Spleen (tissue), 11 donors: ENCODE data around the gene AHRR. TPM values are rescaled to one million over a fixed set of nuclear protein-coding genes. Genes with fewer than 3 reads are reported as not detected.

Experiments
- DNase-seq: peaks from one replicate; pipeline ENCODE4 v3.0.0-alpha.2; 2020
- H3K27ac ChIP-seq, 8 donors: fragments of 200-600 bp; sonication (generic) in 7 of 8; 1 replicate in 4 of 8; 2 replicates in 4 of 8; pipeline versions ENCODE4 v1.5.0 to v1.8.0; 2016 to 2021; ENCODE audit warnings: inconsistent platforms in 4 of 8, mild to moderate bottlenecking in 4 of 8, moderate library complexity in 1 of 8
- H3K27me3 ChIP-seq, 7 donors: fragments of 200-600 bp; sonication (generic) in 6 of 7; replicated peaks in 1 of 7; 1 replicate in 4 of 7; 2 replicates in 3 of 7; pipeline versions ENCODE4 v1.5.0 to v1.8.0; 2016 to 2021; ENCODE audit warnings: inconsistent platforms in 3 of 7, mild to moderate bottlenecking in 1 of 7
- H3K36me3 ChIP-seq, 6 donors: fragments of 200-600 bp; sonication (generic) in 5 of 6; 1 replicate in 4 of 6; 2 replicates in 2 of 6; pipeline versions ENCODE4 v1.5.0 to v1.8.0; 2016 to 2021; ENCODE audit warnings: inconsistent platforms in 2 of 6
- H3K4me1 ChIP-seq, 6 donors: fragments of 200-600 bp; sonication (generic) in 5 of 6; 1 replicate in 3 of 6; 2 replicates in 3 of 6; pipeline versions ENCODE4 v1.5.0 to v1.8.0; 2016 to 2021; ENCODE audit warnings: inconsistent platforms in 3 of 6
- H3K4me3 ChIP-seq, 8 donors: fragments of 200-600 bp; sonication (generic) in 7 of 8; 1 replicate in 4 of 8; 2 replicates in 4 of 8; pipeline versions ENCODE4 v1.5.0 to v1.8.0; 2016 to 2021; ENCODE audit warnings: inconsistent platforms in 4 of 8, mild to moderate bottlenecking in 4 of 8, moderate library complexity in 2 of 8
- H3K9me3 ChIP-seq, 8 donors: fragments of 200-600 bp; sonication (generic) in 7 of 8; 1 replicate in 4 of 8; 2 replicates in 4 of 8; pipeline versions ENCODE4 v1.5.0 to v1.8.0; 2016 to 2021; ENCODE audit warnings: inconsistent platforms in 4 of 8
- POLR2A ChIP-seq, 3 donors: fragments of 450-650 bp; IDR thresholded peaks; one replicate each; pipeline ENCODE4 v1.5.1; 2017; ENCODE audit warnings: antibody characterized with exemption in 3 of 3, mild to moderate bottlenecking in 1 of 3
- POLR2AphosphoS5 ChIP-seq, 3 donors: sonication (generic); formaldehyde crosslinking; IDR thresholded peaks; one replicate each; pipeline ENCODE4 v1.5.1; 2017; ENCODE audit warnings: antibody characterized with exemption in 3 of 3
- WGBS, 5 donors: extraction: QIAGEN DNeasy Blood & Tissue Kit in 3 of 5; methylation state at CpG; one replicate each; pipeline versions ENCODE4 v1.1.5 to v1.1.7; 2013 to 2018; 5-methylcytosine and 5-hydroxymethylcytosine counted together
- intact Hi-C: fragments of 100-400 bp; cut with DNase I; formaldehyde crosslinking; loops from one replicate; pipeline ENCODE4 v1.15.0; 2023; ENCODE audit warnings: low total_unique reads
- polyA plus RNA-seq, 3 donors: library from polyadenylated mRNA; stranded (reverse); fragments of 200-250 nt; gene quantifications; one replicate each; pipeline ENCODE4 v1.2.1, GENCODE V29; 2013
- total RNA-seq, 7 donors: library from RNA; depleted of rRNA in 3 of 7; stranded (reverse); fragments of >200 nt in 3 of 7; fragmentation: NEBNext Ultra II Directional in 4 of 7; extraction: Animal tissue kit (Norgen Biotek cat#: 25700) in 4 of 7; gene quantifications; one replicate each; pipeline versions ENCODE4 v1.1.0 to v1.2.1, GENCODE V29; 2016 to 2021
- TF ChIP-seq, protein P1 (sequence below), 11 experiments: fragments of 200-600 bp in 7 of 11; fragments of 450-650 bp in 4 of 11; sonication (generic) in 4 of 11; IDR thresholded peaks in 8 of 11; conservative IDR thresholded peaks in 3 of 11; 1 replicate in 7 of 11; 2 replicates in 4 of 11; pipeline versions ENCODE4 v1.4.0 to v1.8.0; 2016 to 2021; ENCODE audit warnings: antibody characterized with exemption in 11 of 11, inconsistent platforms in 4 of 11, mild to moderate bottlenecking in 1 of 11
- donor health status: healthy with polysubstance abuse.
- donor health status: DM: no; HTN: no; CAD: no; lungs with moderate emphysema.
- donor health status: DM: no; HTN: no; CAD: no.
- donor health status: Bipolar disorder and iron deficiency.
- donor health status: healthy.
- donor health status: DM: no; HTN: no; CAD: no.
- donor health status: DM: yes; HTN: yes; CAD: no.

The AHRR gene
- total and polyA plus RNA-seq, 10 donors = 0.96 to 28.5 (median 13.2) TPM

DNA sequence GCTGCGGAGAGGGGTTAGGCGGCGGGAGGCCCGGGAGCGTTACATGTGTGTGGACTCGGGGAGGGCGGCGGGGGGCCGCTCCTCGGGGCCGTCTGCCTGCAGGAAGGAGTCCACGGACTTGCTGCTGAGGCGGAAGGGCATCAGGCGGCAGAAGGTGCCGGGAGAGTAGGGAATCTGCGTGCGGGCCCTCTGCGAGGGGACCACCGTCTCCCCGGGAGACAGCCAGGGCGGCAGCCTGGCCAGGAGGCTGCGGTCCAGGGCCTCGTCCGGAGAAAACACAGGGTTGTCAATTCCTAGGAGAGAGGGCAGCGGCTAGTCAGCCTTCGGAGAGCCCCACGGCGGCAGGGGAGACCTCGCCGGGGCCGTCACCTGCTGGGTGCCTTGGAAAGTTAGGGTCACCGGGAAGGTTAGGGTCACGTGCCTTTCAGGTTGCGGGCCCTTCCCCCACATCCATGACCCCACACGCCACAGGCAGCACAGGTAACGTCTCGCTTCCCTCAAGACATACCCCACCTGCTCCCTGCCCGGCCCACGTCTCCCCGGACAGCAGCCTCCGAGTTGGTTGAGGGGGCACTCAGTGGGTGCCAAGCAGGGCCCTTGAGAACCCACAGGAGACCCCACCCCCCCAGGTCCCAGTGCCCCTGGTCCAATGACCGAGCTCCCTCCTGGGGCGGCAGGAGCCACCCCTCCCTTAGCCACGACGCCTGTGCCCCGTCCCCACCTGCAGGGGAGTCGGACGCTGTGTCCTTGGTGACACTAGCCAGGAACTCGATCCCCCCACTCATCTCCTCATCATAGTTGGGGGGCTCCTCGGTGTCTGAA lies 153.5 kb downstream of the AHRR start:
- DNase-seq = peak; percentile 83
- TF ChIP-seq POLR2AphosphoS5 (IDR thresholded peaks at IDR 0.05) (no peak), POLR2A (IDR thresholded peaks at IDR 0.05) (no peak)
- TF ChIP-seq, protein P1, sequence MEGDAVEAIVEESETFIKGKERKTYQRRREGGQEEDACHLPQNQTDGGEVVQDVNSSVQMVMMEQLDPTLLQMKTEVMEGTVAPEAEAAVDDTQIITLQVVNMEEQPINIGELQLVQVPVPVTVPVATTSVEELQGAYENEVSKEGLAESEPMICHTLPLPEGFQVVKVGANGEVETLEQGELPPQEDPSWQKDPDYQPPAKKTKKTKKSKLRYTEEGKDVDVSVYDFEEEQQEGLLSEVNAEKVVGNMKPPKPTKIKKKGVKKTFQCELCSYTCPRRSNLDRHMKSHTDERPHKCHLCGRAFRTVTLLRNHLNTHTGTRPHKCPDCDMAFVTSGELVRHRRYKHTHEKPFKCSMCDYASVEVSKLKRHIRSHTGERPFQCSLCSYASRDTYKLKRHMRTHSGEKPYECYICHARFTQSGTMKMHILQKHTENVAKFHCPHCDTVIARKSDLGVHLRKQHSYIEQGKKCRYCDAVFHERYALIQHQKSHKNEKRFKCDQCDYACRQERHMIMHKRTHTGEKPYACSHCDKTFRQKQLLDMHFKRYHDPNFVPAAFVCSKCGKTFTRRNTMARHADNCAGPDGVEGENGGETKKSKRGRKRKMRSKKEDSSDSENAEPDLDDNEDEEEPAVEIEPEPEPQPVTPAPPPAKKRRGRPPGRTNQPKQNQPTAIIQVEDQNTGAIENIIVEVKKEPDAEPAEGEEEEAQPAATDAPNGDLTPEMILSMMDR (IDR thresholded peaks at IDR 0.05 in 8 of 11, conservative IDR thresholded peaks at IDR 0.05 in 3 of 11) = no peak
- H3K27ac ChIP-seq = no peak overlapping the region
- peaks cover 0 to 12% (median 0%) of the 10 kb centered on the region in 6 donors for H3K36me3 ChIP-seq
- H3K4me1 ChIP-seq = peaks cover 21 to 51% (median 37%) of the 10 kb centered on the region in 6 donors
- peaks cover 0 to 64% (median 54%) of the 10 kb centered on the region in 7 donors for H3K27me3 ChIP-seq
- no peaks in the 10 kb centered on the region for H3K9me3 ChIP-seq
- intact Hi-C loops = no loop called here
- 14 to 27% (median 23%) methylated on average over 35 to 50 of the region's 50 CpGs for WGBS, 5 donors
- H3K4me3 ChIP-seq = peak overlapping the region in 5 of 8 donors; percentile 2 to 54 (median 16)

- Histone ChIP-seq H3K36me3 (peaks cover 0 to 7% (median 0%) of the 10 kb centered on the region in 6 donors), H3K27me3 (peaks cover 0 to 71% (median 60%) of the 10 kb centered on the region in 7 donors), H3K9me3 (no peaks in the 10 kb centered on the region), H3K4me3 (no peak overlapping the region), H3K27ac (no peak overlapping the region), H3K4me1 (peaks cover 20 to 45% (median 32%) of the 10 kb centered on the region in 6 donors)
- 55 to 87% (median 79%) methylated on average over 2 to 8 of the region's 8 CpGs for WGBS, 5 donors
- TF ChIP-seq POLR2A (IDR thresholded peaks at IDR 0.05) = no peak
- TF ChIP-seq, protein P1 (IDR thresholded peaks at IDR 0.05 in 8 of 11, conservative IDR thresholded peaks at IDR 0.05 in 3 of 11) = no peak
- no peak for TF ChIP-seq POLR2AphosphoS5 (IDR thresholded peaks at IDR 0.05)
- DNase-seq = peak; percentile 81
- intact Hi-C loops = no loop called here
Observed at GRCh38 chr5:475704-476101, 154.2 kb downstream of the AHRR start.

DNA sequence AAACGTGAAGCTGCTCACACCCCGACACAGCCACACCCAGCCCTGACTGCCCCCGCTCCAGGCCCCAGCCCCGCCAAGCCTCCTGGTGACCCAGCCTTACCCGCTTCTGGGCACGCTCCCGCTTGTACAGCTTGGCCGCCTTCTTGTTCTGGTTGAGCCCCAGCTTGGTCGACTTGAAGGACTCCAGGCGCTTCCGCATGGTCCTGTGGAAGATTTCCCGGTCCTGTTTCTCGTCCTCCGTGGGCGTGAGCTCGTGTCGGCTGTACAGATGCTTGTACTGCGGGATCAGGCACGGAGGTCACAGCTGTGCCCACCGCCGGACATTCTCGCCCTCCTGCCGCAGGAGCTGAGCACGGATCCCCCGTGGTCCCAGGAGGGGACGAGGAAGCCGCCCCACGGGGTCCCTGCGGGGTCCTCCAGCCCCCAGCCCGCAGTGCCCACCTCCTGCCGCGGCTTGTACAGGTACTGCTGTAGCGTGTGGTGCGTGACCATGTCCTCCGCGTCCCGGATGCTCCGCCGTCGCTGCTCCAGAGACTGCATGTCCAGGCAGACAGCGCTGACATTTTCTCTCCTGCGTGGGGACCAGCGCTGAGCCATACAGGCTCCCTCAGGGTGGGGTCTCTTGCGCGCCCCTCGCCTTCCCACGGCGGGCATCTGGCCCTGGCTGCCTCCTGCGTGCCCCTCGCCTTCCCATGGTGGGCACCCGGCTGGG lies 154.7 kb downstream of the AHRR start:
- H3K36me3 ChIP-seq = peaks cover 0 to 2% (median 0%) of the 10 kb centered on the region in 6 donors
- H3K27me3 ChIP-seq = peaks cover 0 to 76% (median 63%) of the 10 kb centered on the region in 7 donors
- peak; percentile 79 for DNase-seq
- no peaks in the 10 kb centered on the region for H3K9me3 ChIP-seq
- TF ChIP-seq POLR2A (IDR thresholded peaks at IDR 0.05) = no peak
- peak in 1 of 3 donors; percentile 17 for TF ChIP-seq POLR2AphosphoS5 (IDR thresholded peaks at IDR 0.05)
- H3K4me1 ChIP-seq = peaks cover 15 to 39% (median 26%) of the 10 kb centered on the region in 6 donors
- no peak overlapping the region for H3K27ac ChIP-seq
- WGBS, 5 donors = 78 to 90% (median 85%) methylated on average over 36 to 51 of the region's 51 CpGs
- intact Hi-C loops = no loop called here
- H3K4me3 ChIP-seq = no peak overlapping the region

DNA sequence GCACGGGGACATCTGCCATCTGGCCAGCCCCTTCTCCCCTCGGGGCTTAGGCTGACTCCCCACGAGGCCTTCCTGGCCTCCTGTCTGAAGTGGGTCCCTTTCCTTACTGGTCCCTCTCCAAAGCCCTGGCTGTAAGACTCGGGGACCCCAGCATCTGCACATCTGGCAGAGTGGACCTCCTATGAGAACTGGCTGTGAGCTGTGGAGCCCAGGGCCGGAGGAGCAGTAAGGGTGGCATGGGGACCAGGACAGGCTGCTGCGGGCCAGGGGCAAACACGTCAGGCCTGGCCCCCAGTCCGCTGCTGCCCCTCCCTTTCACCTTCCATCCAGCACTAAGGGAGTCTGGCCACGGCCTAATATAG lies 155.3 kb downstream of the AHRR start:
- DNase-seq = no peak
- WGBS, 5 donors = 70 to 80% (median 72%) methylated on average over 7 to 9 of the region's 9 CpGs
- no peaks in the 10 kb centered on the region for H3K36me3 ChIP-seq
- H3K27ac ChIP-seq = no peak overlapping the region
- H3K9me3 ChIP-seq = no peaks in the 10 kb centered on the region
- intact Hi-C loops = no loop called here
- H3K4me3 ChIP-seq = no peak overlapping the region
- peaks cover 0 to 81% (median 66%) of the 10 kb centered on the region in 7 donors for H3K27me3 ChIP-seq
- TF ChIP-seq POLR2AphosphoS5 (IDR thresholded peaks at IDR 0.05) = peak in 1 of 3 donors; percentile 3
- TF ChIP-seq POLR2A (IDR thresholded peaks at IDR 0.05) = no peak
- peaks cover 10 to 34% (median 21%) of the 10 kb centered on the region in 6 donors for H3K4me1 ChIP-seq
